Body of pancreas (tissue), 4 donors: Measurements from ENCODE around the gene DEK. TPM values are rescaled to one million over a fixed set of nuclear protein-coding genes. Genes with fewer than 3 reads are reported as not detected.

ENCODE experiments used
- ATAC-seq: fragments of 150-250 bp; one replicate; pipeline ENCODE4 v1.9.1; 2016
- DNase-seq, 4 donors: peaks; one replicate each; pipeline ENCODE4 v3.0.0-alpha.2; 2019
- H3K27ac ChIP-seq, 4 donors: fragments of 200-600 bp; sonication (generic); 1 replicate in 3 of 4; 2 replicates in 1 of 4; pipeline versions ENCODE4 v1.5.1 to v1.6.1; 2016 to 2019; ENCODE audit warnings: mild to moderate bottlenecking in 1 of 4, mixed read lengths in 1 of 4, moderate library complexity in 1 of 4
- H3K27me3 ChIP-seq, 2 donors: fragments of 200-600 bp; sonication (generic); one replicate each; pipeline ENCODE4 v1.6.0; 2016; ENCODE audit warnings: mild to moderate bottlenecking in 1 of 2
- H3K36me3 ChIP-seq, 2 donors: fragments of 200-600 bp; sonication (generic); replicated peaks in 1 of 2; 2 replicates each; pipeline ENCODE4 v1.5.1; 2016; ENCODE audit warnings: low read depth in 2 of 2; ENCODE audit not compliant: insufficient read depth in 1 of 2
- H3K4me1 ChIP-seq: fragments of 200-600 bp; sonication (generic); one replicate; pipeline ENCODE4 v1.6.0; 2016
- H3K4me3 ChIP-seq, 2 donors: fragments of 200-600 bp; sonication (generic); 1 replicate in 1 of 2; 2 replicates in 1 of 2; pipeline ENCODE4 v1.5.1; 2016 to 2019
- H3K9me3 ChIP-seq, 3 donors: fragments of 200-600 bp; sonication (generic); 1 replicate in 2 of 3; 2 replicates in 1 of 3; pipeline ENCODE4 v1.5.1; 2016
- CTCF ChIP-seq, 7 experiments: fragments of 450-650 bp in 4 of 7; fragments of 200-600 bp in 3 of 7; sonication (generic) in 3 of 7; IDR thresholded peaks; one replicate each; pipeline ENCODE4 v1.5.1; 2016 to 2019; ENCODE audit warnings: antibody characterized with exemption in 7 of 7
- POLR2A ChIP-seq, 3 donors: fragments of 450-650 bp; IDR thresholded peaks; one replicate each; pipeline ENCODE4 v1.6.1; 2016; ENCODE audit warnings: antibody characterized with exemption in 3 of 3, mild to moderate bottlenecking in 2 of 3
- WGBS, 2 donors: methylation state at CpG; one replicate each; pipeline ENCODE4 v1.1.5; 2017; 5-methylcytosine and 5-hydroxymethylcytosine counted together
- intact Hi-C: fragments of 100-400 bp; cut with DNase I; formaldehyde crosslinking; loops from one replicate; pipeline ENCODE4 v1.15.1; 2023
- total RNA-seq, 2 donors: library from RNA; depleted of rRNA; stranded (reverse); fragments of >200 nt; gene quantifications; one replicate each; pipeline ENCODE4 v1.1.0, GENCODE V29; 2016

Gene DEK
- total RNA-seq, 2 donors from 2014 or later = 67.2 to 72.9 TPM

DNA sequence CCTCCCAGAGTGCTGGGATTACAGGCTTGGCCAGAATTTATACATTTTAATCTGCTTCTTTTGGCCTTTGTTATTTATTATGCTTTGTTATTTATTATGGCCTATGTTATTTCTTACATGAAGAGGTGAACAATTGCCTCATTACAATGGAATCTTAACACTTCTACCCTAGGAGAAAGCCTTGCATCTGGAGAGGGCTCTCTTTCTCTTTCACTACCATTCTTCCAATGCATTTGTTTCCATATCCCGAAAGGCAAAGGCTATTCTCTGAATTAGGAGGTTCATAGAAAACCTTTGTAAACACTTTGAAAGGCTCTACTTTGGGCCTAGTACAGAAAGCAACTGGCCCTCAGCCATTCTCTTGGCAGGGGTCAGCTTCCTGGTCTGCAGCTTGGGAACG, 19.9 kb upstream of the DEK start:
- no peak for DNase-seq
- 64 to 77% methylated on average over 2 of the region's 2 CpGs for WGBS, 2 donors
- H3K27me3 ChIP-seq = no peaks in the 10 kb centered on the region

GRCh38 chr6:18281564-18281963, 17.2 kb upstream of the DEK start:
- TF ChIP-seq CTCF (IDR thresholded peaks at IDR 0.05) (no peak), POLR2A (IDR thresholded peaks at IDR 0.05) (no peak)
- Histone ChIP-seq H3K27me3 (peaks cover 0 to 10% of the 10 kb centered on the region in 2 donors), H3K36me3 (no peaks in the 10 kb centered on the region), H3K4me1 (peaks cover 11% of the 10 kb centered on the region), H3K9me3 (no peaks in the 10 kb centered on the region), H3K4me3 (no peak overlapping the region), H3K27ac (no peak overlapping the region)
- ATAC-seq = no peak
- WGBS, 2 donors = 79 to 90% methylated on average over 3 to 4 of the region's 4 CpGs
- DNase-seq = no peak
- intact Hi-C loops = no loop called here

More for the DNA sequence above, 19.9 kb upstream of the DEK start:
- ATAC-seq = no peak
- H3K9me3 ChIP-seq = no peaks in the 10 kb centered on the region
- TF ChIP-seq CTCF (IDR thresholded peaks at IDR 0.05) (no peak), POLR2A (IDR thresholded peaks at IDR 0.05) (no peak)
- intact Hi-C loops = no loop called here
- no peaks in the 10 kb centered on the region for H3K36me3 ChIP-seq
- H3K4me1 ChIP-seq = no peaks in the 10 kb centered on the region
- no peak overlapping the region for H3K4me3 ChIP-seq
- no peak overlapping the region for H3K27ac ChIP-seq

- H3K36me3 ChIP-seq = no peaks in the 10 kb centered on the region
- ATAC-seq (no peak), DNase-seq (no peak)
- peaks cover 11% of the 10 kb centered on the region for H3K4me1 ChIP-seq
- no peaks in the 10 kb centered on the region for H3K9me3 ChIP-seq
- TF ChIP-seq CTCF (IDR thresholded peaks at IDR 0.05) = no peak
- TF ChIP-seq POLR2A (IDR thresholded peaks at IDR 0.05) = no peak
- 32 to 39% methylated on average over 6 of the region's 6 CpGs for WGBS, 2 donors
- intact Hi-C loops = no loop called here
- H3K27me3 ChIP-seq = peaks cover 0 to 10% of the 10 kb centered on the region in 2 donors
- no peak overlapping the region for H3K27ac ChIP-seq
- H3K4me3 ChIP-seq = no peak overlapping the region
Observed at GRCh38 chr6:18280084-18280483, 15.8 kb upstream of the DEK start.

GRCh38 chr6:18279422-18279821, 15.1 kb upstream of the DEK start:
- Histone ChIP-seq H3K9me3 (no peaks in the 10 kb centered on the region), H3K27ac (no peak overlapping the region), H3K27me3 (peaks cover 0 to 10% of the 10 kb centered on the region in 2 donors), H3K4me3 (no peak overlapping the region), H3K36me3 (no peaks in the 10 kb centered on the region), H3K4me1 (peaks cover 11% of the 10 kb centered on the region)
- intact Hi-C loops = no loop called here
- TF ChIP-seq CTCF (IDR thresholded peaks at IDR 0.05) (no peak), POLR2A (IDR thresholded peaks at IDR 0.05) (no peak)
- DNase-seq (no peak), ATAC-seq (no peak)
- 77 to 90% methylated on average over 3 of the region's 3 CpGs for WGBS, 2 donors

DNA sequence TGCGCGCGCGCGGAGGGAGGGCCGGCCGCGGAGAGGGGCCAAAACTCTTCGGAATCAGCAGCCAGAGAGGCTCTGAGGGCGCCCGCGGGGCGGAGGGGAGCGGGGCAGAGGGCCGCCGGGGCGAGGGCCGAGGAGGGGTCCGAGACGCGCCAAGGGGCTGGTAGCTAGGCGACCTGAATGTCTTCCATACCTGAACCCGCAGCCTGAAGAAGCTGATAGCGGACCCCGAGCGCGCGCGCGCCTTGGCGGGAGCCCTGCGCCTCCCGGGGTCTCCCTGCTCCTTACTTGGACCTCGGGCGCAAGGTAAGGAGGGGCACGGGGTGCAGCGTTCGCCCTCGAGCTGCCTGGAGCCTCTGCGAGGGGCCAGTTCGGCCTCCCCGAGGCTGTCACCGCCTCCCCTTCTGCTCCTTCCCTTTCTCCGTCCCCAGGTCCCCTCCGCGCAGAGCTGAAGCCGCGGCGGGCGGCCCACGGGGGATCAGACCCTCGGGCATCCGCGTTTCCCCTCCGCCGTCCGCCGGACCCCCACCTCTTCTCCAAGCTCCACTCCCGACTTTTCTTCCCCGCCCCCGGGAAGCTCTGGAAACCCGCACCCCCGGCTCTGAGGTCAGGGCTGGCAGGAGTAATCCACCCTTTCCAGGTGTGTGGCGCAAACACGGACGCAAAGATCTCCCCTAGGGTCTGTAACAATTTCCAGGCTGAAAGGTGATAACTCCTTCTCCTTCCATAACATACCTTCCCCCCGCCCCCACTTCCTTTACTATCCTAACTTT, 13.1 kb upstream of the DEK start:
- Histone ChIP-seq H3K27me3 (peaks cover 0 to 10% of the 10 kb centered on the region in 2 donors), H3K36me3 (no peaks in the 10 kb centered on the region)
- no peak for DNase-seq

More for the DNA sequence above, 13.1 kb upstream of the DEK start:
- no peak for ATAC-seq
- Histone ChIP-seq H3K9me3 (no peaks in the 10 kb centered on the region), H3K27ac (no peak overlapping the region), H3K4me1 (peaks cover 11% of the 10 kb centered on the region), H3K4me3 (peak overlapping the region in 1 of 2 donors; percentile 9)
- intact Hi-C loops = no loop called here
- WGBS, 2 donors = 1% methylated on average over 30 to 67 of the region's 67 CpGs
- TF ChIP-seq POLR2A (IDR thresholded peaks at IDR 0.05) (no peak), CTCF (IDR thresholded peaks at IDR 0.05) (no peak)
